Activated naive CD4-positive, alpha-beta T cell treated with anti-CD3 and anti-CD28 coated beads for 36 hours (primary cell): ENCODE measurements around the gene AXDND1. TPM values are rescaled to one million over a fixed set of nuclear protein-coding genes. Genes with fewer than 3 reads are reported as not detected.
"Not testable (repeated sequence)": the region's sequence is repeated elsewhere in the genome, so short reads cannot be mapped to it uniquely, and the experiment has no call there.

Experiments
- CTCF ChIA-PET: fragments of 350-600 bp; sonication (Branson Sonifier 250); formaldehyde crosslinking; loops from one replicate; lab custom pipeline; 2021; ENCODE audit warnings: antibody characterized with exemption; lab: Charles Lee
- DNase-seq: peaks from one replicate; pipeline ENCODE4 v3.0.0-alpha.2; 2020
- H3K27ac Mint-ChIP-seq: one replicate; pipeline ENCODE4 v1.8.0; 2021; ENCODE audit warnings: mild to moderate bottlenecking, mixed read lengths
- H3K27me3 Mint-ChIP-seq: one replicate; pipeline ENCODE4 v1.8.0; 2021; ENCODE audit warnings: low read depth, mixed read lengths
- H3K36me3 Mint-ChIP-seq: one replicate; pipeline ENCODE4 v1.8.0; 2021; ENCODE audit warnings: low read depth, mixed read lengths
- H3K4me1 Mint-ChIP-seq: one replicate; pipeline ENCODE4 v1.8.0; 2021; ENCODE audit warnings: low read depth, mixed read lengths
- H3K4me3 Mint-ChIP-seq: one replicate; pipeline ENCODE4 v1.8.0; 2021; ENCODE audit warnings: mild to moderate bottlenecking, moderate library complexity, mixed read lengths
- H3K9me3 Mint-ChIP-seq: one replicate; pipeline ENCODE4 v1.8.0; 2021; ENCODE audit warnings: mixed read lengths
- intact Hi-C: fragments of 100-400 bp; cut with micrococcal nuclease; formaldehyde crosslinking; loops from one replicate; pipeline ENCODE4 v1.15.1; 2023
- total RNA-seq, 2 experiments: library from RNA; stranded (reverse); gene quantifications; one replicate each; pipeline ENCODE4 v1.2.3, GENCODE V29; 2021

AXDND1 gene
- total RNA-seq, 2 experiments from 2014 or later, result 0.57 to 0.67 TPM

- intact Hi-C loops, result no loop called here
- H3K4me3 Mint-ChIP-seq, result no peak overlapping the region
- peaks cover 4% of the 10 kb centered on the region for H3K4me1 Mint-ChIP-seq
- no peak for DNase-seq
- no peaks in the 10 kb centered on the region for H3K27me3 Mint-ChIP-seq
- H3K36me3 Mint-ChIP-seq, result peaks cover 21% of the 10 kb centered on the region
- H3K27ac Mint-ChIP-seq, result peak overlapping the region; percentile 66
- no peaks in the 10 kb centered on the region for H3K9me3 Mint-ChIP-seq
- CTCF ChIA-PET, result no interaction called here
Observed at GRCh38 chr1:179337942-179338560, 27.7 kb upstream of the AXDND1 start.

GRCh38 chr1:179340918-179341317, 24.9 kb upstream of the AXDND1 start:
- CTCF ChIA-PET, result interaction anchor here (0.6 to 0.7 kb wide), 3 partner anchors 19 to 607 kb away, joined by 3 to 4 read pairs (median 3); no protein-coding TSS in a partner anchor
- Mint-ChIP-seq H3K9me3 (no peaks in the 10 kb centered on the region), H3K36me3 (peaks cover 21% of the 10 kb centered on the region), H3K4me1 (no peaks in the 10 kb centered on the region), H3K27me3 (no peaks in the 10 kb centered on the region), H3K4me3 (no peak overlapping the region), H3K27ac (no peak overlapping the region)
- DNase-seq, result no peak
- intact Hi-C loops, result no loop called here

- Mint-ChIP-seq H3K9me3 (no peaks in the 10 kb centered on the region), H3K36me3 (peaks cover 21% of the 10 kb centered on the region), H3K27me3 (no peaks in the 10 kb centered on the region), H3K4me3 (no peak overlapping the region), H3K4me1 (no peaks in the 10 kb centered on the region), H3K27ac (no peak overlapping the region)
- no peak for DNase-seq
- CTCF ChIA-PET, result no interaction called here
- intact Hi-C loops, result no loop called here
Observed at GRCh38 chr1:179341943-179342547, 23.7 kb upstream of the AXDND1 start.

GRCh38 chr1:179342740-179343404, 22.9 kb upstream of the AXDND1 start:
- Mint-ChIP-seq H3K9me3 (no peaks in the 10 kb centered on the region), H3K4me1 (no peaks in the 10 kb centered on the region), H3K36me3 (peaks cover 23% of the 10 kb centered on the region), H3K27me3 (no peaks in the 10 kb centered on the region), H3K4me3 (no peak overlapping the region), H3K27ac (no peak overlapping the region)
- CTCF ChIA-PET, result no interaction called here
- DNase-seq, result no peak
- intact Hi-C loops, result no loop called here

- H3K9me3 Mint-ChIP-seq, result no peaks in the 10 kb centered on the region
- no peaks in the 10 kb centered on the region for H3K27me3 Mint-ChIP-seq
- intact Hi-C loops, result no loop called here
- no peak overlapping the region for H3K4me3 Mint-ChIP-seq
- H3K27ac Mint-ChIP-seq, result peak overlapping the region; percentile 62
- no peak for DNase-seq
- peaks cover 7% of the 10 kb centered on the region for H3K4me1 Mint-ChIP-seq
- CTCF ChIA-PET, result no interaction called here
- H3K36me3 Mint-ChIP-seq, result peaks cover 23% of the 10 kb centered on the region
Observed at GRCh38 chr1:179351281-179351680, 14.5 kb upstream of the AXDND1 start.

- peaks cover 23% of the 10 kb centered on the region for H3K36me3 Mint-ChIP-seq
- intact Hi-C loops, result no loop called here
- H3K27me3 Mint-ChIP-seq, result no peaks in the 10 kb centered on the region
- H3K9me3 Mint-ChIP-seq, result no peaks in the 10 kb centered on the region
- no peak overlapping the region for H3K27ac Mint-ChIP-seq
- CTCF ChIA-PET, result interaction anchor here (0.6 kb wide), 1 partner anchor 234 kb away, joined by 3 read pairs; no protein-coding TSS in a partner anchor
- DNase-seq, result no peak
- peaks cover 7% of the 10 kb centered on the region for H3K4me1 Mint-ChIP-seq
- H3K4me3 Mint-ChIP-seq, result no peak overlapping the region
Observed at GRCh38 chr1:179352236-179352635, 13.5 kb upstream of the AXDND1 start.

- Mint-ChIP-seq H3K4me1 (peaks cover 7% of the 10 kb centered on the region), H3K4me3 (no peak overlapping the region), H3K36me3 (peaks cover 20% of the 10 kb centered on the region), H3K9me3 (no peaks in the 10 kb centered on the region), H3K27me3 (no peaks in the 10 kb centered on the region), H3K27ac (no peak overlapping the region)
- CTCF ChIA-PET, result no interaction called here
- intact Hi-C loops, result no loop called here
- DNase-seq, result no peak
Observed at GRCh38 chr1:179353546-179353945, 12.2 kb upstream of the AXDND1 start.

GRCh38 chr1:179361631-179362030, 4.1 kb upstream of the AXDND1 start:
- DNase-seq, H3K4me3 Mint-ChIP-seq, H3K4me1 Mint-ChIP-seq, H3K27ac Mint-ChIP-seq, CTCF ChIA-PET, H3K27me3 Mint-ChIP-seq, H3K9me3 Mint-ChIP-seq, H3K36me3 Mint-ChIP-seq: not testable (repeated sequence)
- intact Hi-C loops, result loop anchor here (10.0 kb wide), 1 partner anchor 453 kb away; no protein-coding TSS in a partner anchor

- no peak for DNase-seq
- H3K4me3 Mint-ChIP-seq, result peak overlapping the region; percentile 93
- intact Hi-C loops, result loop anchor here (1.0 to 10.0 kb wide), 7 partner anchors 174 to 824 kb away; partner anchors contain the start of genes CEP350 and TOR1AIP1
Observed at GRCh38 chr1:179366093-179366800, 476 bp downstream of the AXDND1 start.

GRCh38 chr1:179369751-179370341, 4.1 kb downstream of the AXDND1 start:
- H3K9me3 Mint-ChIP-seq, result no peaks in the 10 kb centered on the region
- H3K4me1 Mint-ChIP-seq, result peaks cover 21% of the 10 kb centered on the region
- no peak overlapping the region for H3K4me3 Mint-ChIP-seq
- CTCF ChIA-PET, result interaction anchor here (0.6 to 6.6 kb wide), 19 partner anchors 73 to 810 kb away, joined by 3 to 65 read pairs (median 4); partner anchors contain the start of genes SOAT1 and TOR3A
- no peaks in the 10 kb centered on the region for H3K27me3 Mint-ChIP-seq
- H3K36me3 Mint-ChIP-seq, result no peaks in the 10 kb centered on the region
- peak; percentile 45 for DNase-seq
- intact Hi-C loops, result loop anchor here (1.0 to 10.0 kb wide), 9 partner anchors 119 to 837 kb away; partner anchors contain the start of genes CEP350 and TOR1AIP1
- no peak overlapping the region for H3K27ac Mint-ChIP-seq

More at GRCh38 chr1:179366093-179366800, 476 bp downstream of the AXDND1 start:
- peaks cover 21% of the 10 kb centered on the region for H3K4me1 Mint-ChIP-seq
- H3K9me3 Mint-ChIP-seq, result no peaks in the 10 kb centered on the region
- peak overlapping the region; percentile 100 for H3K27ac Mint-ChIP-seq
- no peaks in the 10 kb centered on the region for H3K27me3 Mint-ChIP-seq
- CTCF ChIA-PET, result interaction anchor here (0.5 to 6.6 kb wide), 5 partner anchors 72 to 286 kb away, joined by 3 to 65 read pairs (median 5); partner anchors contain the start of genes SOAT1 and TOR3A
- H3K36me3 Mint-ChIP-seq, result no peaks in the 10 kb centered on the region

GRCh38 chr1:179372160-179372559, 6.4 kb downstream of the AXDND1 start:
- no peak for DNase-seq
- no peak overlapping the region for H3K4me3 Mint-ChIP-seq
- no peak overlapping the region for H3K27ac Mint-ChIP-seq
- intact Hi-C loops, result no loop called here
- CTCF ChIA-PET, result interaction anchor here (1.1 to 6.6 kb wide), 2 partner anchors 291 to 372 kb away, joined by 3 to 65 read pairs; partner anchors contain the start of gene TOR3A
- no peaks in the 10 kb centered on the region for H3K9me3 Mint-ChIP-seq
- peaks cover 17% of the 10 kb centered on the region for H3K4me1 Mint-ChIP-seq
- H3K27me3 Mint-ChIP-seq, result no peaks in the 10 kb centered on the region
- no peaks in the 10 kb centered on the region for H3K36me3 Mint-ChIP-seq
